GM21737 (cell line): ENCODE measurements around the gene NOX3.
"Not testable (repeated sequence)": the region's sequence is repeated elsewhere in the genome, so short reads cannot be mapped to it uniquely, and the experiment has no call there.

ENCODE experiments used
- ATAC-seq: cut with Tn5 transposase; IDR thresholded peaks from one replicate; pipeline ENCODE4 v1.9.1; 2021; ENCODE audit warnings: mild to moderate bottlenecking, moderate library complexity; ENCODE audit not compliant: unreplicated experiment

NOX3 gene

GRCh38 chr6:155470979-155471616 lies 15.5 kb upstream of the NOX3 start:
- not testable (repeated sequence) for ATAC-seq

GRCh38 chr6:155468543-155468942 lies 12.9 kb upstream of the NOX3 start:
- not testable (repeated sequence) for ATAC-seq

- no peak for ATAC-seq
Measured at GRCh38 chr6:155466539-155466938, 10.9 kb upstream of the NOX3 start.

- ATAC-seq: no peak
Measured at GRCh38 chr6:155461556-155461955, 5.9 kb upstream of the NOX3 start.

- no peak for ATAC-seq
Measured at GRCh38 chr6:155454471-155454870, 1.2 kb downstream of the NOX3 start.

- no peak for ATAC-seq
Measured at GRCh38 chr6:155454008-155454407, 1.6 kb downstream of the NOX3 start.

- no peak for ATAC-seq
Measured at GRCh38 chr6:155452576-155452975, 3.1 kb downstream of the NOX3 start.

- ATAC-seq: not testable (repeated sequence)
Measured at GRCh38 chr6:155451530-155451929, 4.1 kb downstream of the NOX3 start.

GRCh38 chr6:155450240-155450581 lies 5.4 kb downstream of the NOX3 start:
- no peak for ATAC-seq

- ATAC-seq: no peak
Measured at GRCh38 chr6:155449450-155450239, 6.0 kb downstream of the NOX3 start.

GRCh38 chr6:155448668-155449449 lies 6.8 kb downstream of the NOX3 start:
- no peak for ATAC-seq

GRCh38 chr6:155447949-155448348 lies 7.7 kb downstream of the NOX3 start:
- no peak for ATAC-seq

GRCh38 chr6:155444952-155445903 lies 10.4 kb downstream of the NOX3 start:
- ATAC-seq: no peak

- no peak for ATAC-seq
Measured at GRCh38 chr6:155444120-155444917, 11.3 kb downstream of the NOX3 start.

GRCh38 chr6:155443168-155443567 lies 12.5 kb downstream of the NOX3 start:
- no peak for ATAC-seq

- ATAC-seq: no peak
Measured at GRCh38 chr6:155442562-155442961, 13.1 kb downstream of the NOX3 start.

- ATAC-seq: no peak
Measured at GRCh38 chr6:155441112-155441465, 14.6 kb downstream of the NOX3 start.

GRCh38 chr6:155440398-155441111 lies 15.1 kb downstream of the NOX3 start:
- no peak for ATAC-seq

GRCh38 chr6:155439376-155439775 lies 16.3 kb downstream of the NOX3 start:
- ATAC-seq: no peak
